Motor neuron (in vitro differentiated cells): Measurements from ENCODE around the gene TTC39A. TPM values are rescaled to one million over a fixed set of nuclear protein-coding genes. Genes with fewer than 3 reads are reported as not detected.

ENCODE experiments used
- ATAC-seq, 8 experiments: fragments of 200-7000 bp; cut with Tn5 transposase; replicated peaks in 6 of 8; 2 replicates each; pipeline ENCODE4 v1.8.0; 2021; ENCODE audit warnings: mild to moderate bottlenecking in 8 of 8, moderate library complexity in 8 of 8
- H3K27ac ChIP-seq, 2 donors: fragments of 250-450 bp; sonication (Bioruptor Pico); 2 replicates each; pipeline ENCODE4 v1.9.0; 2021; ENCODE audit warnings: antibody characterized with exemption in 2 of 2, mild to moderate bottlenecking in 2 of 2, moderate library complexity in 1 of 2
- H3K4me1 ChIP-seq, 2 donors: fragments of 250-450 bp; sonication (Bioruptor Pico); replicated peaks in 1 of 2; 2 replicates each; pipeline ENCODE4 v1.6.1; 2021; ENCODE audit warnings: antibody characterized with exemption in 2 of 2, mild to moderate bottlenecking in 2 of 2, moderate library complexity in 1 of 2
- H3K4me3 ChIP-seq, 5 donors: fragments of 250-450 bp; sonication (Bioruptor Pico); 2 replicates each; pipeline ENCODE4 v1.9.0; 2021; ENCODE audit warnings: antibody characterized with exemption in 5 of 5, mild to moderate bottlenecking in 5 of 5, moderate library complexity in 4 of 5
- WGBS, 10 experiments: fragments of 450-650 bp; shearing (Covaris generic); methylation state at CpG; one replicate each; pipeline ENCODE4 v1.0.0; 2022; 5-methylcytosine and 5-hydroxymethylcytosine counted together
- in situ Hi-C, 9 experiments: fragments of 400-800 bp; cut with MboI; loops; one replicate each; pipeline ENCODE4 v1.15.0; 2021; ENCODE audit warnings: low sequenced_read_pairs in 9 of 9, low pct_unique_long_range_greater_than_20kb in 2 of 9; ENCODE audit not compliant: unreplicated experiment in 9 of 9
- total RNA-seq, 8 experiments: library from RNA; unstranded; fragments of 300-600 nt; gene quantifications; 2 replicates each; pipeline versions ENCODE4 v1.2.3 to v1.2.4, GENCODE V29; 2022

Gene TTC39A
- total RNA-seq, 8 experiments from 2014 or later, result 1.1 to 4.8 (median 2.2) TPM

DNA sequence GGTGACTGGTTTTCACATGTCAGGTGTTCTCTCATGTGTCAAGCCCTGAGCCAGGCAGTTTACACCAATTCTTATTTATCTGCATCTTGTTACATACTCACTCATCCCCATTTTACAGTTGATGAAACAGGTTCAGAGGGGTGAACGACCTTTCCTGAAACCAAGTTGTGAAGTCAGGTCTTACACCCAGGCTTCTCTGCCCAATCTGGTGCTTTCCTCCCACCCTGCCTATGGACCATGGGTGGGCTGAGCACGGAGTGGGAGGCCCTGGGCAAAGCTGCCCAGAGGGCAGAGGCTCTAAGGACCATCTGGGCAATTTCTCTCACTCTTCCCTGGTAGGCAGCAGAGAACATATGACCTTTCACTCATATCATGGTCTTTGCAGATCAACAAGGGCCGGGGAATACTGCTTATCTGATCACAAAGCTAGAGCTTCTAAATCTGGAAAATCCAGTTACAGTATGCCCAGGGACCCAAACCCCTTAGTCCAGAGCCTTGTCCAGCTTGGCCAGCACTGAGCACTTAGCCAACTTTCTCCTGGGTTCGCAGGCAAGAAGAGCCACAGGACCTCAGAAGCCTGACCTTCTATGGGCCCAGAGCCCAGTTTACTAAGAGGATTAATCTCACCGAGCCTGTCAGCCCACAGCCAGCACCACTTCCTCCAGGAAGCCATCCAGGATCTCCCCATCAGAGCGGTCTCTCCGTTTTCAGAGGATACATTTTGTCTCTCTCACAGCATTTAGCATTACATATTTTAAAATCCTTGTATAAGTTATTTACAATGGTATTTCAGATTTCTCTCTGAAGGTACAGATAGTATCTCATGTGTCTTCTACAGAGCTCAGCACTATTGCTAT lies 16.0 kb upstream of the TTC39A start:
- WGBS, 10 experiments, result 63 to 100% (median 86%) methylated on average over 2 to 7 of the region's 7 CpGs; no CpG with 5 or more reads in 1 of the 10 experiments
- in situ Hi-C loops, result loop anchor here in 1 of 9 experiments (25.0 kb wide), 1 partner anchor 191 kb away; no protein-coding TSS in a partner anchor

DNA sequence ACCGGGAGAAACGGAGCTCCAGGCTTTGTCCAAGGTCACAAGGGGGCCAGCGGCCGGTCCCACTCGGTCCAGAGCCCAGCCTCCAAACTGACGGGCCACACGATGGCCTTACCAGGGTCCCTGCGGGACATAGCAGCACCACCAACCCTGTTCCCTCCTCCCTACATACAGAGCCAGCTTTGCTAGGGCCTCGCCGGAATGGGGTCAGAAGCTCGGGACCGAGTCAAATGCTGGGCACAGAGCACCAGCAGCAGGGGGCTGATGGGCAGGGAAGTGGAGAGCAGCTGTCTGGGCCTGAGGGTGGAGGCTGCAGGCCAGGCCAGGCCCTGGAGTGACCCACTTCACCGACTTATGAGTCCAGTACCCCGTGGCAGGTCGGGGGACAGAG lies 14.9 kb upstream of the TTC39A start:
- in situ Hi-C loops, result loop anchor here in 1 of 9 experiments (25.0 kb wide), 1 partner anchor 192 kb away; no protein-coding TSS in a partner anchor
- WGBS, 10 experiments, result 74 to 87% (median 79%) methylated on average over 1 to 8 of the region's 15 CpGs; no CpG with 5 or more reads in 6 of the 10 experiments
- peaks cover 0 to 3% of the 10 kb centered on the region in 2 donors for H3K4me1 ChIP-seq
- H3K4me3 ChIP-seq, result no peak overlapping the region
- peak in 6 of 8 experiments; percentile 3 to 26 (median 21) for ATAC-seq
- no peak overlapping the region for H3K27ac ChIP-seq

More for the DNA sequence above, 16.0 kb upstream of the TTC39A start:
- Histone ChIP-seq H3K4me1 (peaks cover 0 to 3% of the 10 kb centered on the region in 2 donors), H3K4me3 (no peak overlapping the region), H3K27ac (no peak overlapping the region)
- ATAC-seq, result no peak

DNA sequence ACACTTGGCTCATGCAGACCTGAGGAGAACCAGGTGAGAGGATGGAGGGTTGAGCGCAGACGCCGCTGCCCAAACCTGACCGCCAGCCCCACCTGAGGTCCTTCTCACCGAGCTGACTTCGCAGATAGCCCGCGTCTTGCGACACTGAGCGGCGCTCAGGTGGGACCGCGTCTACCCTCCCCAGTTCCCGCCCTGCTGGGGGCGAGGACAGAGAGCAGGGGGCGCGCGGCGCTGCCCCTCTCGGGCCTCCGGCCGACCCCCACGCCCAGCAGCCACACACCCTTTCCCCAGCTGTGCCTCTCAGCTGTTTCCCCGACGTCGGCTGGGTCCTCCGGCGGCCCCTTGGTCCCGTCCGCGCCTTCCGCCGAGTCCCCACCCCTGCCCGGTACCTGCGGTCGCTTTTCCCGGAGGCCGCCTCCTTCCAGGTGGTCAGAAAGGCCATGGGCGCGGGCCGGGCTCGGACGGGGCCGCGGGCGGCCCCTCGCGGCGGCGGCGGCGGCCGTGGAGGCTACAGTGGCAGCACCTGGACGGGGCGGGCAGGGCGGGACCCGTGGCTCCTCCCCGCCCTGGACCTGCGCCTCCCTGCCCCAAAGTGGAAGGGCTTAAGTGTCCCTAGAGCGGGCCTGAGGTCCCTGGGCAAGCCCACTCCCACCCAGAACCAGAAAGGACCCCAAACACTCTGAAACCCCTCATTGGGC lies 14.4 kb upstream of the TTC39A start:
- WGBS, 10 experiments, result 4 to 21% methylated on average over 4 to 12 of the region's 60 CpGs; no CpG with 5 or more reads in 8 of the 10 experiments
- Histone ChIP-seq H3K4me1 (peaks cover 0 to 3% of the 10 kb centered on the region in 2 donors), H3K4me3 (peak overlapping the region in 1 of 5 donors; percentile 14), H3K27ac (no peak overlapping the region)
- ATAC-seq, result peak; percentile 26 to 71 (median 53)
- in situ Hi-C loops, result loop anchor here in 1 of 9 experiments (25.0 kb wide), 1 partner anchor 193 kb away; no protein-coding TSS in a partner anchor

DNA sequence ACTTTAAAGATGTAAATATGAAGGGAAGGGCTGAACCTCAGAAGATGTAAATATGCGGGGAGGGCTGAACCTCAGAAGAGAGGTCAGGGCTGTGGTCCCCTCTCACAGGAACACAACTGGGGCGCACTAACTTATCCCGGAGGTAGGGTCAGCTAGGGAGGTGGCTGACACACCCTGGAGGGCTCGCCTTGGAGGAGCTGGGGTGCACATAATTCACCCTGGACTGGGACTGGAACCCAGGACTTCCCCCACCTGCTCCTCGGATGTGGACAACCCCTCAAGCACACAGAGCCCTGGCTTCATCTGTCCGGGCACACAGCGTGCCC lies 13.9 kb upstream of the TTC39A start:
- ATAC-seq, result peak in 6 of 8 experiments; percentile 2 to 22 (median 5)
- Histone ChIP-seq H3K4me1 (peaks cover 0 to 3% of the 10 kb centered on the region in 2 donors), H3K4me3 (no peak overlapping the region), H3K27ac (no peak overlapping the region)
- in situ Hi-C loops, result loop anchor here in 1 of 9 experiments (25.0 kb wide), 1 partner anchor 193 kb away; no protein-coding TSS in a partner anchor
- WGBS, 10 experiments, result 20 to 94% (median 77%) methylated on average over 1 to 6 of the region's 7 CpGs; no CpG with 5 or more reads in 5 of the 10 experiments

- in situ Hi-C loops, result loop anchor here in 1 of 9 experiments (25.0 kb wide), 1 partner anchor 194 kb away; no protein-coding TSS in a partner anchor
- WGBS, 10 experiments, result 93 to 100% (median 98%) methylated on average over 2 to 3 of the region's 3 CpGs; no CpG with 5 or more reads in 2 of the 10 experiments
These were observed 13.3 kb upstream of the TTC39A start for GRCh38 chr1:51343624-51344023.

GRCh38 chr1:51342591-51343206 lies 12.3 kb upstream of the TTC39A start:
- WGBS, 10 experiments, result 63 to 93% (median 72%) methylated on average over 2 to 9 of the region's 9 CpGs; no CpG with 5 or more reads in 3 of the 10 experiments
- peaks cover 0 to 3% of the 10 kb centered on the region in 2 donors for H3K4me1 ChIP-seq
- no peak for ATAC-seq
- in situ Hi-C loops, result loop anchor here in 1 of 9 experiments (25.0 kb wide), 1 partner anchor 195 kb away; no protein-coding TSS in a partner anchor
- H3K4me3 ChIP-seq, result no peak overlapping the region
- no peak overlapping the region for H3K27ac ChIP-seq

More at GRCh38 chr1:51343624-51344023, 13.3 kb upstream of the TTC39A start:
- ATAC-seq, result no peak
- H3K4me1 ChIP-seq, result peaks cover 0 to 3% of the 10 kb centered on the region in 2 donors
- no peak overlapping the region for H3K27ac ChIP-seq
- no peak overlapping the region for H3K4me3 ChIP-seq

DNA sequence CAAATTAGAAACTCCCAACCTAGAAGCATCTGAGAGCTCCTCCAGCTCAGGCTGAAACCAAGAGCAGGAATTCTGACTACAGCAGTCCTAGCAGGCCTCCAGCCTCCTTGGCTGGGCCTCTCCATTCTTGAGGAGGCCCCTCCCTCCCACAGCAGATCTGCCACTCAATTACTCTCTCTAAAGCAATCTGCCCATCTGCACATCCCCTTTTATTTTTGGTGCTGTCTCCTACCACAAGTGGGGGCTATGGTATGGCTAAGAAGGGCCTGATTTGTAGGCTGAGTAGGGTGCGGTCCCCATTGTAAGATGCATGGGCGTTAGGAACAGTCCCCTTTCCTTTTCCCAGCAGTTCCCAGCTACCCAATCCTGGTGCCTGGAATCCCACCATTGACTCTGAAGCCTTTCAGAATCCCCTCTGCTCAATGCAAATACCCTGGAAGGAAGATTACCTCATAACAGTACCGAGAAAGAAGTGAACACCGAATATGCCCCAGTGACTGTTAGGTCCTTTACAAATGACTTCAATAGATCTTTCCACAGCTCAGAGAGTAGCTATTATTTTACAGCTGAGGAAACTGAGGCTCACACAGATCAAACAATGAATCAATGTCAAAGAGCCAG lies 11.6 kb upstream of the TTC39A start:
- WGBS, 10 experiments, result 67 to 100% (median 83%) methylated on average over 1 to 4 of the region's 4 CpGs; no CpG with 5 or more reads in 3 of the 10 experiments
- in situ Hi-C loops, result loop anchor here in 1 of 9 experiments (25.0 kb wide), 1 partner anchor 195 kb away; no protein-coding TSS in a partner anchor
- Histone ChIP-seq H3K4me3 (no peak overlapping the region), H3K4me1 (peaks cover 0 to 3% of the 10 kb centered on the region in 2 donors), H3K27ac (no peak overlapping the region)
- peak in 6 of 8 experiments; percentile 25 to 71 (median 32) for ATAC-seq

DNA sequence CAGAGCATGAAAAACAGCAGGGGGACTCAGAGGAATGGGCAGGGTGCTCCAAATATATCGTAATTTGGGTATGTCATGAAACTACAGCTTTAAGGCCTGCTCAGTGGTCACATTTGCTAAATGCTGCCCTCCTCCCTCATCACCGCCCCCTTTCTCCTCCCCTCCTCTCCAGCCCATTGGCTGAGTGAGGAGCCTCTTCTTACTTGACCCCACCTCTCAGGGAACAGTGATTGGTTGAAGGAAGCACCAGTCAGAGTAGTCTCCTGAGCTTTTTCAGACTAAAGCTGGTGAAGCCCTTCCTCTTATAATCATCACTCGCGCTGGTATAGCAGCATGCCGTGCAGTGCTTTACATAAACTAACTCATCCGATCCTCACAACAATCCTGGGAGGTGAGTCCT lies 10.0 kb upstream of the TTC39A start:
- Histone ChIP-seq H3K4me3 (no peak overlapping the region), H3K4me1 (peaks cover 0 to 3% of the 10 kb centered on the region in 2 donors), H3K27ac (no peak overlapping the region)
- in situ Hi-C loops, result loop anchor here in 1 of 9 experiments (25.0 kb wide), 1 partner anchor 197 kb away; no protein-coding TSS in a partner anchor
- ATAC-seq, result peak in 1 of 8 experiments; percentile 10
- 75 to 100% (median 93%) methylated on average over 2 to 5 of the region's 6 CpGs; no CpG with 5 or more reads in 5 of the 10 experiments for WGBS, 10 experiments

DNA sequence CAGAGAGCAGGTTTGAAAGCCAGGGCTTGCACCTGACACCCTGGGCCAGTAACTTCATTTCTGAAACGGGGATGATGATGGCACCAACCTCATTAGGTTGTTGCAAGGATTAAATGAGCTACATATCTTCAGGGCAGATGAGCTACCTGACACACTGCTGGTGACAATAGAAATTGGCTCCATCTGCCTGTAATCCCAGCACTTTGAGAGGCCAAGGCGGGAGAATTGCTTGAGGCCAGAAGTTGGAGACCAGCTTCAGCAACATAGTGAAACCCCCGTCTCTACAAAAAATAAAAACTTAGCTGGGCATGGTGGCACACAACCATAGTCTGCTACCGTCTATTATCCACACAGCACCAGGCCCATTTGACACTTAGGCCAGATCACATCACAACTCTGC lies 6.3 kb upstream of the TTC39A start:
- WGBS, 10 experiments, result 40 to 100% (median 83%) methylated on average over 1 to 4 of the region's 4 CpGs; no CpG with 5 or more reads in 4 of the 10 experiments
- in situ Hi-C loops, result loop anchor here in 1 of 9 experiments (25.0 kb wide), 1 partner anchor 201 kb away; no protein-coding TSS in a partner anchor
- Histone ChIP-seq H3K4me1 (peaks cover 0 to under 1% of the 10 kb centered on the region in 2 donors), H3K27ac (no peak overlapping the region), H3K4me3 (no peak overlapping the region)
- no peak for ATAC-seq

DNA sequence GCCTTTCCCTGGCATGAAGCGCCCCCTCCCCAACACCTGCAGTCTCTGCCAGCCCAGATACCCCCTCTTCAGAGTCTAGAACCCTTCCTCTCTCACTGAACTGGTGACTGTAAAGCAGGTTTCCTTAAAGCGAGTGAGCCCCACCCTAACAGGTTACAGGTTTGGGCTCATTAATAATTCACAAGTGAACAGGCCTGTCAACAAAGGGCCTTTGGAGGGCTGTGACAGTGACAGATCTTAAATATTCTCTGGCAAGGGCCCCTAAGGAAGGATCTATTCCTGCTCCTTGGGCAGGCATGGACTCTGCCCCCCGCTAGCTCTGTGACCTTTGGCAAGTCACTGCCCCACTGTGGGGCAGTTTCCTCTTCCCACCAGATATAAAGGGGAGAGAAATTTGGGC lies 5.6 kb upstream of the TTC39A start:
- H3K27ac ChIP-seq, result no peak overlapping the region
- ATAC-seq, result no peak
- WGBS, 10 experiments, result 50 to 95% (median 68%) methylated on average over 1 to 2 of the region's 3 CpGs; no CpG with 5 or more reads in 4 of the 10 experiments
- H3K4me3 ChIP-seq, result no peak overlapping the region
- in situ Hi-C loops, result loop anchor here in 1 of 9 experiments (25.0 kb wide), 1 partner anchor 201 kb away; no protein-coding TSS in a partner anchor
- H3K4me1 ChIP-seq, result peaks cover 7 to 8% of the 10 kb centered on the region in 2 donors

- in situ Hi-C loops, result loop anchor here in 1 of 9 experiments (25.0 kb wide), 1 partner anchor 206 kb away; no protein-coding TSS in a partner anchor
- peak; percentile 54 to 90 (median 82) for ATAC-seq
- peak overlapping the region in 2 of 5 donors; percentile 39 to 41 for H3K4me3 ChIP-seq
- H3K27ac ChIP-seq, result peak overlapping the region; percentile 32 to 49
- H3K4me1 ChIP-seq, result peaks cover 14% of the 10 kb centered on the region in 2 donors
- 0 to 67% (median 32%) methylated on average over 1 to 4 of the region's 7 CpGs; no CpG with 5 or more reads in 1 of the 10 experiments for WGBS, 10 experiments
These were observed 1.1 kb upstream of the TTC39A start for GRCh38 chr1:51331206-51332100.
